ENCODE data around the gene RALGPS1. TPM values are rescaled to one million over a fixed set of nuclear protein-coding genes. Genes with fewer than 3 reads are reported as not detected.

The RALGPS1 gene
- total RNA-seq, 1 donor from 2014 or later: 15.2 TPM

DNA sequence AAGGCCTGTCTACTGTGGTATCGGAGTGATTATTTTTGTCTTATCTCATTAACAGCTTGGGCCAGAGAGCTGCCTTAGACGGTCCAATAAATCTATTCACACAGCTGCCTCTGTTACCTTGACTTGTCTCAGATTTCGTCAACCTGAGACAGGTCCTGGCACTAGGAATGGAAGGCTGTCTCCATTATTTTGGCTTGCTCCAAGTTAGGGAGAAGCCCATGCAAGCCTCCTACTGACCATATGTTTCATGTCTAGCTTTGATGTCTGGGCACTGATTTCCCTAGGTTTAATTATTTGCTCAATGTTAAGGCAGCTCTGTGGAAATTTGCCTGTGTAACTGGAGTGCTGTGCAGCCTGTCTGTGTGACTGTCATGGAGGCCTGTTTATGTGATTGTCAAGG lies 12.4 kb upstream of the RALGPS1 start:
- Histone ChIP-seq H3K36me3 (no peaks in the 10 kb centered on the region), H3K27me3 (no peaks in the 10 kb centered on the region), H3K4me3 (no peak overlapping the region), H3K27ac (no peak overlapping the region), H3K4me1 (no peaks in the 10 kb centered on the region), H3K9me3 (peaks cover 7% of the 10 kb centered on the region)
- no peak for DNase-seq (ENCODE audit: extremely low spot score in 2 of 2)
- TF ChIP-seq, protein P1, sequence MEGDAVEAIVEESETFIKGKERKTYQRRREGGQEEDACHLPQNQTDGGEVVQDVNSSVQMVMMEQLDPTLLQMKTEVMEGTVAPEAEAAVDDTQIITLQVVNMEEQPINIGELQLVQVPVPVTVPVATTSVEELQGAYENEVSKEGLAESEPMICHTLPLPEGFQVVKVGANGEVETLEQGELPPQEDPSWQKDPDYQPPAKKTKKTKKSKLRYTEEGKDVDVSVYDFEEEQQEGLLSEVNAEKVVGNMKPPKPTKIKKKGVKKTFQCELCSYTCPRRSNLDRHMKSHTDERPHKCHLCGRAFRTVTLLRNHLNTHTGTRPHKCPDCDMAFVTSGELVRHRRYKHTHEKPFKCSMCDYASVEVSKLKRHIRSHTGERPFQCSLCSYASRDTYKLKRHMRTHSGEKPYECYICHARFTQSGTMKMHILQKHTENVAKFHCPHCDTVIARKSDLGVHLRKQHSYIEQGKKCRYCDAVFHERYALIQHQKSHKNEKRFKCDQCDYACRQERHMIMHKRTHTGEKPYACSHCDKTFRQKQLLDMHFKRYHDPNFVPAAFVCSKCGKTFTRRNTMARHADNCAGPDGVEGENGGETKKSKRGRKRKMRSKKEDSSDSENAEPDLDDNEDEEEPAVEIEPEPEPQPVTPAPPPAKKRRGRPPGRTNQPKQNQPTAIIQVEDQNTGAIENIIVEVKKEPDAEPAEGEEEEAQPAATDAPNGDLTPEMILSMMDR (IDR thresholded peaks at IDR 0.05): no peak
- TF ChIP-seq POLR2AphosphoS5 (IDR thresholded peaks at IDR 0.05; ENCODE audit: insufficient read depth in 1 of 2, low read depth in 1 of 2) (no peak), POLR2A (IDR thresholded peaks at IDR 0.05) (no peak)
- intact Hi-C loops (cut with DNase I): no loop called here

DNA sequence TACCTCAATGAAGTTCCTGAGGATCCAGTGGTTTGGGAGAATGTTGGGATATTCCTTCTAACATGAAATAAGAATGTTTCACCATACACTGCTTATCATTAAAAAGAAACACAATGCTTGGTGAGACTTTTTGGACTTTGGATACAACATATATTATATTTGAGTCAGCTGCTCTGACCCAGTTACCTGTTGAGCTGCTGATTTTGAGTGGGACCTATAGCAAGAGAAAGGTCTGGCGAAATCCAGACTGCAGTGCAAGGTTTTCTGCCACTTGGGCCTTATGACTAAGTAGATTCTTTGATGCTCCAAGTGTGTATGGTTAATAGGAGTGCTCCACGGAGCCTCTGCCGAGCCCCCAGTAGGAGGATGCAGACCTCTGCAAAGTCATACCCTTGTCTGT lies 10.0 kb upstream of the RALGPS1 start:
- TF ChIP-seq POLR2AphosphoS5 (IDR thresholded peaks at IDR 0.05; ENCODE audit: insufficient read depth in 1 of 2, low read depth in 1 of 2) (no peak), POLR2A (IDR thresholded peaks at IDR 0.05) (no peak)
- TF ChIP-seq, protein P1 (IDR thresholded peaks at IDR 0.05): no peak
- Histone ChIP-seq H3K27ac (no peak overlapping the region), H3K9me3 (peaks cover 7% of the 10 kb centered on the region), H3K36me3 (no peaks in the 10 kb centered on the region), H3K4me3 (no peak overlapping the region), H3K27me3 (no peaks in the 10 kb centered on the region), H3K4me1 (no peaks in the 10 kb centered on the region)
- intact Hi-C loops (cut with DNase I): no loop called here
- DNase-seq (ENCODE audit: extremely low spot score in 2 of 2): no peak

GRCh38 chr9:126906091-126906490 lies 8.5 kb upstream of the RALGPS1 start:
- TF ChIP-seq POLR2A (IDR thresholded peaks at IDR 0.05) (no peak), POLR2AphosphoS5 (IDR thresholded peaks at IDR 0.05; ENCODE audit: insufficient read depth in 1 of 2, low read depth in 1 of 2) (no peak)
- TF ChIP-seq, protein P1 (IDR thresholded peaks at IDR 0.05): no peak
- Histone ChIP-seq H3K4me1 (no peaks in the 10 kb centered on the region), H3K4me3 (no peak overlapping the region), H3K9me3 (peaks cover 3% of the 10 kb centered on the region), H3K36me3 (no peaks in the 10 kb centered on the region), H3K27ac (no peak overlapping the region), H3K27me3 (no peaks in the 10 kb centered on the region)
- intact Hi-C loops (cut with DNase I): no loop called here
- DNase-seq (ENCODE audit: extremely low spot score in 2 of 2): no peak

DNA sequence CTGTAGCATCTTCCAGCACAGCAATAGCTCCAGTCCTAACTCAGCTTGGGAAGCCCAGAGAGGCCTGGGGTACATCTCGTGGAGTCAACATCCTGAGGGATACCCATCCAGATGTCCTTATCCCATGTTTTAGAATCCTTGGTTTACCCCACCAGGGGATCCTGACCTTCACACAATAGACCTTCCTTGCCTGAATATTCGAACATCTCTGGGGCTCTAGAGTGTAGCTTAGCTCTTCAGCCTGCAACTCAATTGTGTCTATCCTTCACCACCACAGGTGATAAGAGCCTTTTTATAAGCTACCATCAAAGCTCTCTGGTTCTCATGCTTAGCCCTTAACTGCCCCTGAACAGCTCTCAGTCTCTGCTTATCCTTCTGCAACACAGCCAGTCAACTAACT lies 7.5 kb upstream of the RALGPS1 start:
- intact Hi-C loops (cut with DNase I): no loop called here
- TF ChIP-seq POLR2A (IDR thresholded peaks at IDR 0.05): no peak
- TF ChIP-seq, protein P1 (IDR thresholded peaks at IDR 0.05): no peak
- TF ChIP-seq POLR2AphosphoS5 (IDR thresholded peaks at IDR 0.05; ENCODE audit: insufficient read depth in 1 of 2, low read depth in 1 of 2): no peak
- Histone ChIP-seq H3K36me3 (no peaks in the 10 kb centered on the region), H3K27ac (no peak overlapping the region), H3K27me3 (no peaks in the 10 kb centered on the region), H3K4me1 (no peaks in the 10 kb centered on the region), H3K4me3 (no peak overlapping the region), H3K9me3 (no peaks in the 10 kb centered on the region)
- DNase-seq (ENCODE audit: extremely low spot score in 2 of 2): no peak

GRCh38 chr9:126915281-126915816 lies 767 bp downstream of the RALGPS1 start:
- intact Hi-C loops (cut with DNase I): no loop called here
- no peak for DNase-seq (ENCODE audit: extremely low spot score in 2 of 2)
- no peaks in the 10 kb centered on the region for H3K9me3 ChIP-seq
- TF ChIP-seq, protein P1 (IDR thresholded peaks at IDR 0.05): no peak
- no peak for TF ChIP-seq POLR2A (IDR thresholded peaks at IDR 0.05)
- no peak for TF ChIP-seq POLR2AphosphoS5 (IDR thresholded peaks at IDR 0.05; ENCODE audit: insufficient read depth in 1 of 2, low read depth in 1 of 2)
- peaks cover 12% of the 10 kb centered on the region for H3K4me1 ChIP-seq
- H3K27me3 ChIP-seq: no peaks in the 10 kb centered on the region
- no peak overlapping the region for H3K27ac ChIP-seq
- no peaks in the 10 kb centered on the region for H3K36me3 ChIP-seq
- peak overlapping the region; percentile 37 to 84 for H3K4me3 ChIP-seq

All from vagina (tissue), 2 donors.